Liver (tissue), 9 donors: ENCODE results near the gene MACROH2A1. TPM values are rescaled to one million over a fixed set of nuclear protein-coding genes. Genes with fewer than 3 reads are reported as not detected.

Experiments
- DNase-seq: peaks from one replicate; pipeline ENCODE4 v3.0.0-alpha.2; 2017; ENCODE audit warnings: low spot score
- H3K27ac ChIP-seq, 2 donors: one replicate each; pipeline ENCODE4 v1.7.0; 2013; ENCODE audit warnings: inconsistent platforms in 2 of 2, low read length in 2 of 2, control low read depth in 1 of 2, low read depth in 1 of 2, mild to moderate bottlenecking in 1 of 2
- H3K27me3 ChIP-seq, 4 donors: one replicate each; pipeline versions ENCODE4 v1.6.1 to v1.7.0; 2013; ENCODE audit warnings: low read length in 3 of 4, inconsistent platforms in 1 of 4, mild to moderate bottlenecking in 1 of 4, moderate library complexity in 1 of 4; ENCODE audit not compliant: control insufficient read depth in 4 of 4, insufficient read depth in 4 of 4
- H3K36me3 ChIP-seq, 4 donors: one replicate each; pipeline versions ENCODE4 v1.6.1 to v1.7.0; 2013; ENCODE audit warnings: low read length in 3 of 4, mild to moderate bottlenecking in 3 of 4, low read depth in 1 of 4, moderate library complexity in 1 of 4; ENCODE audit not compliant: control insufficient read depth in 4 of 4, insufficient read depth in 3 of 4
- H3K4me1 ChIP-seq, 4 donors: one replicate each; pipeline versions ENCODE4 v1.6.1 to v1.7.0; 2013; ENCODE audit warnings: low read length in 3 of 4, mild to moderate bottlenecking in 3 of 4, moderate library complexity in 1 of 4; ENCODE audit not compliant: control insufficient read depth in 4 of 4, insufficient read depth in 4 of 4
- H3K4me3 ChIP-seq, 3 donors: one replicate each; pipeline versions ENCODE4 v1.6.1 to v1.7.0; 2013; ENCODE audit warnings: low read length in 3 of 3, control low read depth in 1 of 3, low read depth in 1 of 3, mild to moderate bottlenecking in 1 of 3
- H3K9ac ChIP-seq, 2 donors: one replicate each; pipeline ENCODE4 v1.7.0; 2013; ENCODE audit warnings: low read length in 2 of 2, mild to moderate bottlenecking in 2 of 2, moderate library complexity in 2 of 2, control low read depth in 1 of 2, low read depth in 1 of 2
- H3K9me3 ChIP-seq, 4 donors: one replicate each; pipeline versions ENCODE4 v1.6.1 to v1.7.0; 2013; ENCODE audit warnings: low read length in 3 of 4; ENCODE audit not compliant: control insufficient read depth in 4 of 4
- ATF3 ChIP-seq: IDR thresholded peaks from 2 replicates; pipeline ENCODE4 v1.6.1; 2016; ENCODE audit warnings: antibody characterized with exemption
- CTCF ChIP-seq: fragments of 150-350 bp; IDR thresholded peaks from 2 replicates; pipeline ENCODE4 v1.5.1; 2017; ENCODE audit warnings: improper control_type of control experiment, low read depth, low read length; ENCODE audit not compliant: missing input control
- EGR1 ChIP-seq, 2 donors: IDR thresholded peaks; 2 replicates each; pipeline ENCODE4 v1.6.1; 2016 to 2018; ENCODE audit warnings: antibody characterized with exemption in 2 of 2, low read depth in 2 of 2
- FOXA1 ChIP-seq: IDR thresholded peaks from 2 replicates; pipeline ENCODE4 v1.6.1; 2016; ENCODE audit warnings: antibody characterized with exemption
- FOXA2 ChIP-seq: IDR thresholded peaks from 2 replicates; pipeline ENCODE4 v1.6.1; 2016; ENCODE audit warnings: antibody characterized with exemption
- GABPA ChIP-seq, 2 donors: IDR thresholded peaks in 1 of 2; conservative IDR thresholded peaks in 1 of 2; 2 replicates each; pipeline ENCODE4 v1.6.1; 2016; ENCODE audit warnings: antibody characterized with exemption in 2 of 2, mild to moderate bottlenecking in 1 of 2, moderate library complexity in 1 of 2
- HNF4A ChIP-seq, 2 donors: conservative IDR thresholded peaks; 2 replicates each; pipeline ENCODE4 v1.6.1; 2016; ENCODE audit warnings: antibody characterized with exemption in 2 of 2, mild to moderate bottlenecking in 2 of 2
- HNF4G ChIP-seq: IDR thresholded peaks from 2 replicates; pipeline ENCODE4 v1.6.1; 2016; ENCODE audit warnings: antibody characterized with exemption
- JUND ChIP-seq, 2 donors: IDR thresholded peaks; 2 replicates each; pipeline ENCODE4 v1.6.1; 2016; ENCODE audit warnings: antibody characterized with exemption in 2 of 2
- MAX ChIP-seq: IDR thresholded peaks from 2 replicates; pipeline ENCODE4 v1.6.1; 2016; ENCODE audit warnings: antibody characterized with exemption
- NR2F2 ChIP-seq: IDR thresholded peaks from 2 replicates; pipeline ENCODE4 v1.6.1; 2016; ENCODE audit warnings: antibody characterized with exemption
- RAD21 ChIP-seq, 2 donors: IDR thresholded peaks; 2 replicates each; pipeline ENCODE4 v1.6.1; 2016; ENCODE audit warnings: antibody characterized with exemption in 2 of 2, mild to moderate bottlenecking in 2 of 2
- REST ChIP-seq: IDR thresholded peaks from 2 replicates; pipeline ENCODE4 v1.6.1; 2016; ENCODE audit warnings: antibody characterized with exemption, mild to moderate bottlenecking
- RXRA ChIP-seq, 2 donors: IDR thresholded peaks; 2 replicates each; pipeline ENCODE4 v1.6.1; 2017 to 2018; ENCODE audit warnings: antibody characterized with exemption in 2 of 2, mild to moderate bottlenecking in 1 of 2
- SP1 ChIP-seq: IDR thresholded peaks from 2 replicates; pipeline ENCODE4 v1.6.1; 2018; ENCODE audit warnings: antibody characterized with exemption, mild to moderate bottlenecking
- TAF1 ChIP-seq: conservative IDR thresholded peaks from 2 replicates; pipeline ENCODE4 v1.6.1; 2016; ENCODE audit warnings: antibody characterized with exemption, mild to moderate bottlenecking
- YY1 ChIP-seq: IDR thresholded peaks from 2 replicates; pipeline ENCODE4 v1.6.1; 2016; ENCODE audit warnings: antibody characterized with exemption, mild to moderate bottlenecking
- ZBTB33 ChIP-seq: IDR thresholded peaks from 2 replicates; pipeline ENCODE4 v1.6.1; 2016; ENCODE audit warnings: antibody characterized with exemption
- WGBS: extraction: QIAGEN DNeasy Blood & Tissue Kit; methylation state at CpG from one replicate; pipeline ENCODE4 v1.1.7; 2013; 5-methylcytosine and 5-hydroxymethylcytosine counted together
- polyA plus RNA-seq, 2 donors: library from polyadenylated mRNA; stranded (reverse) in 1 of 2; unstranded in 1 of 2; fragments of 200-250 nt in 1 of 2; fragments of >200 nt in 1 of 2; fragmentation: Nextera tagmentation in 1 of 2; extraction: Ambion mirVana in 1 of 2; gene quantifications; one replicate each; pipeline versions ENCODE4 v1.2.1 to v1.2.3, GENCODE V29; 2013 to 2015
- total RNA-seq, 2 donors: library from RNA; depleted of rRNA; stranded (reverse); fragments of >200 nt; gene quantifications; one replicate each; pipeline ENCODE4 v1.2.3, GENCODE V29; 2014
- donor health status: healthy.
- donor health status: healthy.
- donor health status: healthy.
- donor health status: healthy.
- donor health status: healthy.

Gene MACROH2A1
- total and polyA plus RNA-seq, 4 donors = 33.7 to 113 (median 62.7) TPM

- no peak for TF ChIP-seq ZBTB33
Measured at GRCh38 chr5:135437422-135437795, 38.4 kb upstream of the MACROH2A1 start (continued).

- Histone ChIP-seq H3K9ac (no peak overlapping the region), H3K27ac (no peak overlapping the region), H3K36me3 (no peaks in the 10 kb centered on the region), H3K4me1 (peaks cover 0 to 2% (median 0%) of the 10 kb centered on the region in 4 donors), H3K4me3 (no peak overlapping the region), H3K27me3 (no peaks in the 10 kb centered on the region), H3K9me3 (no peaks in the 10 kb centered on the region)
- no peak for DNase-seq
- WGBS = 69% methylated on average over 7 of the region's 7 CpGs
- TF ChIP-seq GABPA (IDR thresholded peaks at IDR 0.05 in 1 of 2, conservative IDR thresholded peaks at IDR 0.05 in 1 of 2) (no peak), FOXA1 (no peak), MAX (no peak), HNF4A (conservative IDR thresholded peaks at IDR 0.05) (no peak), FOXA2 (no peak), TAF1 (no peak), RAD21 (IDR thresholded peaks at IDR 0.05) (no peak), HNF4G (no peak), REST (no peak), ATF3 (no peak), NR2F2 (no peak), EGR1 (IDR thresholded peaks at IDR 0.05; ENCODE audit: low read depth in 2 of 2) (no peak), ZBTB33 (no peak), CTCF (no peak), SP1 (no peak), JUND (IDR thresholded peaks at IDR 0.05) (no peak), RXRA (IDR thresholded peaks at IDR 0.05) (no peak), YY1 (no peak)
Measured at GRCh38 chr5:135436951-135437418, 38.0 kb upstream of the MACROH2A1 start.
